Chondrocyte (in vitro differentiated cells): ENCODE measurements around the gene PHLPP1. TPM values are rescaled to one million over a fixed set of nuclear protein-coding genes. Genes with fewer than 3 reads are reported as not detected.
A peak's percentile ranks its signal among the peaks of the same experiment; 100 is the strongest.

ENCODE experiments used
- DNase-seq: peaks from one replicate; pipeline ENCODE4 v3.0.0; 2021; ENCODE audit warnings: mixed read lengths, low spot score
- H3K27ac Mint-ChIP-seq: one replicate; pipeline ENCODE4 v1.8.0; 2021; ENCODE audit warnings: mild to moderate bottlenecking, moderate library complexity, mixed read lengths; ENCODE audit not compliant: unreplicated experiment
- H3K27me3 Mint-ChIP-seq: 2 replicates; pipeline ENCODE4 v1.8.0; 2021; ENCODE audit warnings: low read depth, mixed read lengths
- H3K36me3 Mint-ChIP-seq: 2 replicates; pipeline ENCODE4 v1.8.0; 2021; ENCODE audit warnings: low read depth, mixed read lengths
- H3K4me1 Mint-ChIP-seq: 2 replicates; pipeline ENCODE4 v1.8.0; 2021; ENCODE audit warnings: low read depth, mild to moderate bottlenecking, mixed read lengths
- H3K4me3 Mint-ChIP-seq: one replicate; pipeline ENCODE4 v1.8.0; 2021; ENCODE audit warnings: mild to moderate bottlenecking, moderate library complexity, mixed read lengths; ENCODE audit not compliant: unreplicated experiment
- H3K9me3 Mint-ChIP-seq: 2 replicates; pipeline ENCODE4 v1.8.0; 2021; ENCODE audit warnings: low read depth, mixed read lengths
- total RNA-seq: library from RNA; stranded (reverse); gene quantifications from 3 replicates; pipeline ENCODE4 v1.2.1, GENCODE V29; 2021
- TF ChIP-seq, protein P1 (sequence below): fragments of 200-600 bp; sonication (generic); IDR thresholded peaks from 2 replicates; pipeline ENCODE4 v1.5.0; 2021; ENCODE audit warnings: antibody characterized with exemption, mild to moderate bottlenecking, moderate library complexity

Gene PHLPP1
- total RNA-seq, 1 donor from 2014 or later = 10.4 TPM

DNA sequence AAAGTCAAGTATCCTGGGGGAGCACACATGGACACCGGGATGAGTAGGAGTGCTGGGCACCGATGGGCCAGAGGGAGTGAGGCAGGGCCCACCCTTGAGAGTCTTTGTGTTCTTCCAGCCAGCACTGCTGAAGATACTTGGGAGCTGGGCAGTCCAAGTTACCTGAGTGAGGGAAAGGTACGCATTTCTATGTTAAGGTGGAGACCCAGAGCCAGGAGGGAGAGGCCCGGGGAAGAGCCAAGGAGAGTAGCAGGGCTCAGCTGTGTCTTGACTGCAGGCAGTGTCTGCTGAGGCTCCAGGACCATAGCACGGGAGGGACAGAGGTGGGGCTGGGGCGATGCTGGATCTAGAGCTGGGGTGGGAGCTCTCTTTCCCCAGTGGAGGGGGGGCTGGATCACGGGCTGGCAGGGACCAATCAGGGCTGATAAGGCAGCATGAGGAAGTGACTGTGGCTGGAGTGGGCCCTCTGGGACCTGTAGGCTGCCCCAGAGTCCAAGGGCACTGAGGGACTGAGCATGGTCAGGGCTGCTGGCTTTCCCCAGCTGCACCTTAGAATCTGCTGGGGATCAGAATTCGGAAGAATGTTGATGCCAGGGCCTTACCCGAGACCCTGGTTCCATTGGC lies 289.2 kb downstream of the PHLPP1 start:
- no peak for DNase-seq
- Mint-ChIP-seq H3K4me3 (no peak overlapping the region), H3K9me3 (no peaks in the 10 kb centered on the region), H3K4me1 (peaks cover 4% of the 10 kb centered on the region), H3K36me3 (no peaks in the 10 kb centered on the region), H3K27me3 (no peaks in the 10 kb centered on the region), H3K27ac (peak overlapping the region; percentile 25)
- TF ChIP-seq, protein P1, sequence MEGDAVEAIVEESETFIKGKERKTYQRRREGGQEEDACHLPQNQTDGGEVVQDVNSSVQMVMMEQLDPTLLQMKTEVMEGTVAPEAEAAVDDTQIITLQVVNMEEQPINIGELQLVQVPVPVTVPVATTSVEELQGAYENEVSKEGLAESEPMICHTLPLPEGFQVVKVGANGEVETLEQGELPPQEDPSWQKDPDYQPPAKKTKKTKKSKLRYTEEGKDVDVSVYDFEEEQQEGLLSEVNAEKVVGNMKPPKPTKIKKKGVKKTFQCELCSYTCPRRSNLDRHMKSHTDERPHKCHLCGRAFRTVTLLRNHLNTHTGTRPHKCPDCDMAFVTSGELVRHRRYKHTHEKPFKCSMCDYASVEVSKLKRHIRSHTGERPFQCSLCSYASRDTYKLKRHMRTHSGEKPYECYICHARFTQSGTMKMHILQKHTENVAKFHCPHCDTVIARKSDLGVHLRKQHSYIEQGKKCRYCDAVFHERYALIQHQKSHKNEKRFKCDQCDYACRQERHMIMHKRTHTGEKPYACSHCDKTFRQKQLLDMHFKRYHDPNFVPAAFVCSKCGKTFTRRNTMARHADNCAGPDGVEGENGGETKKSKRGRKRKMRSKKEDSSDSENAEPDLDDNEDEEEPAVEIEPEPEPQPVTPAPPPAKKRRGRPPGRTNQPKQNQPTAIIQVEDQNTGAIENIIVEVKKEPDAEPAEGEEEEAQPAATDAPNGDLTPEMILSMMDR = no peak

DNA sequence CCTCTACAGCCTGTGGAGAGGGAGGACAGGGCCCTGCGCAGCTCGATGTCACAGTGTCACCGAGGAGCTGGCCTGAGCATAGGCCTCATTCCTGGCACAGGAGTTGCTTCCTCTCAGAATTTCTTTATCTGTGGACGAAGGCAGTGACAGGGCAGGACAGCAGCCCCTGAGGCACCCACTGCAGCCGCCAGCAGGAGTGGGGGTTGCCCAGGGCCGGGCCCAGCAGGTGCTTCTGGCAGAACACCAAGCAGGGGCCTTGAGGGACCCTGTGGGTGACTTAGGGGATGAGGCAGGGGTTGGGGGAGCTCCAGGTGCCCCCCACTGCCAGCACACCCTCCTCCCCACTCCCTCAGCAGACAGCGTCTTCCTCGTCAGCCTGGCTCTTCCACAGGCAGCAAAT lies 290.0 kb downstream of the PHLPP1 start:
- no peaks in the 10 kb centered on the region for H3K27me3 Mint-ChIP-seq
- DNase-seq = no peak
- H3K36me3 Mint-ChIP-seq = no peaks in the 10 kb centered on the region
- H3K9me3 Mint-ChIP-seq = no peaks in the 10 kb centered on the region
- peaks cover 4% of the 10 kb centered on the region for H3K4me1 Mint-ChIP-seq
- no peak overlapping the region for H3K27ac Mint-ChIP-seq
- TF ChIP-seq, protein P1 = no peak
- H3K4me3 Mint-ChIP-seq = no peak overlapping the region

DNA sequence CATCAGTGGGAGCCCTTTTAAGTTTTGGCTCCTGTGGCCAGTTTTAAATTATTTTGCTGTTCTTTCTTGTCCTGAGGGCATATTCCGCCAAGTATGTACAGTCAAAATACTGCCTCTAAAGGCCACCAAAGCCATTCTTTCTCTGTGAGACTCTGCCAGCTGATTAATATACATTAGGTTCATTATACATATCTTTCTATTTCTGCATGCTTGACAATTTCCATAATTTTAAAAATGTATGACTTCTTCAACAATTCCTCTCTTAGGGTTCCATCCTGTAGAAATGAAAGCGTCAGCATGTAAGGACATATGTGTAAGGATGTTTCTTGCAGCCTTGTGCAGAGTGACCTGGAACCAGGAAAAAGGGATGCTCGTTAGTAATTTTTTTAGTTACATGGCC lies 291.9 kb downstream of the PHLPP1 start:
- no peak overlapping the region for H3K27ac Mint-ChIP-seq
- peaks cover 8% of the 10 kb centered on the region for H3K27me3 Mint-ChIP-seq
- H3K4me1 Mint-ChIP-seq = peaks cover 4% of the 10 kb centered on the region
- no peak for DNase-seq
- H3K36me3 Mint-ChIP-seq = no peaks in the 10 kb centered on the region
- no peak overlapping the region for H3K4me3 Mint-ChIP-seq
- H3K9me3 Mint-ChIP-seq = peaks cover 5% of the 10 kb centered on the region
- TF ChIP-seq, protein P1 = no peak

DNA sequence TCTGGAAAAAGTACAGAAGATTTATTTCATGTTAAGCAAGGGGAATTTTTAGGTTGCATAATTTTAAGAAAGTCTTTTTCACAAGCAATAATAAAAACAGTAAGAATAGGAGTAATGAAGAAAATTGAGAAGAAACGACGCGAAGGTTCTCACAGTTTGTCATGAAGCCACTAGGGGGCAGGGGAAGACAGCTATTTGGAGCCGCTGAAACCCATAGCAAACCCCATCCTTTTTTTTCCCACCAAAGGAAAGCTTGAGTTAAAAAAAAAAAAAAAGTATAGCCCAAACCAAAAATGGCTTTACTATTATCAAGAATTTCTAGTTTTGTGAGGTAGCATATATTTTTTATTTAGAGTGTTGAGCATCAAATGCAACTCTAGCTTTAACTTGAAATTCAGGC lies 300.9 kb downstream of the PHLPP1 start:
- H3K36me3 Mint-ChIP-seq = peaks cover 6% of the 10 kb centered on the region
- TF ChIP-seq, protein P1 = peak; percentile 90
- H3K4me3 Mint-ChIP-seq = no peak overlapping the region
- peaks cover 37% of the 10 kb centered on the region for H3K27me3 Mint-ChIP-seq
- H3K27ac Mint-ChIP-seq = no peak overlapping the region
- H3K9me3 Mint-ChIP-seq = peaks cover 11% of the 10 kb centered on the region
- H3K4me1 Mint-ChIP-seq = no peaks in the 10 kb centered on the region
- no peak for DNase-seq

DNA sequence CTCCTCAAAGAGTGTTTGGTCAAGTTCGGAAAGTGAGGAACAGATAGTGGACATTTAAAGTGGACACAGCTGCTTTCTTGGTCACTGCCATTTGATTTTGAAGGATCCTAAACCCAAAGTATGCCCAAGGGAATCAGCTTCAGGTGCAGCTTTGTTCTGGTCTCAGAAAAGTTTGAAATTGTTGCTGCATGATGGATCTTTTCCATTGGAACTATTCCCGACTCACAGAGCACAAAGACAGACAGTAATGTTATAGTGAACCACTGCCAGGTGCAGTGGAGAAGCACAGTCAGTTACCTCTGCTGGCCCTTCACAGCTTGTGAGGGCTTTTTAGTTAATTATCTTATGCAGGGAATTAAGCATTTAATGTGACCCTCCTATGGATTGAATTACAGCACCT lies 301.7 kb downstream of the PHLPP1 start:
- no peaks in the 10 kb centered on the region for H3K4me1 Mint-ChIP-seq
- H3K36me3 Mint-ChIP-seq = peaks cover 7% of the 10 kb centered on the region
- H3K9me3 Mint-ChIP-seq = peaks cover 11% of the 10 kb centered on the region

More for the DNA sequence above, 301.7 kb downstream of the PHLPP1 start:
- Mint-ChIP-seq H3K27me3 (peaks cover 39% of the 10 kb centered on the region), H3K4me3 (no peak overlapping the region), H3K27ac (no peak overlapping the region)
- TF ChIP-seq, protein P1 = no peak
- no peak for DNase-seq
